NOMO-1 treated with dmso at 0.1 percent for 144 hours (cell line): ENCODE measurements around the gene PDZD8.
"Not testable (repeated sequence)": the region's sequence is repeated elsewhere in the genome, so short reads cannot be mapped to it uniquely, and the experiment has no call there.

Source experiments
- DNase-seq: peaks from one replicate; lab custom pipeline; 2025; ENCODE audit not compliant: unreplicated experiment; lab: John Stamatoyannopoulos, UW

PDZD8 gene

GRCh38 chr10:117256910-117257309 lies 118.3 kb downstream of the PDZD8 start:
- no peak for DNase-seq

GRCh38 chr10:117255835-117256460 lies 119.3 kb downstream of the PDZD8 start:
- no peak for DNase-seq

- DNase-seq = no peak
Observed at GRCh38 chr10:117254774-117255735, 120.2 kb downstream of the PDZD8 start.

- DNase-seq = no peak
Observed at GRCh38 chr10:117254338-117254737, 120.9 kb downstream of the PDZD8 start.

GRCh38 chr10:117253908-117254307 lies 121.3 kb downstream of the PDZD8 start:
- no peak for DNase-seq

GRCh38 chr10:117250411-117250810 lies 124.8 kb downstream of the PDZD8 start:
- DNase-seq = no peak

- no peak for DNase-seq
Observed at GRCh38 chr10:117249493-117250093, 125.6 kb downstream of the PDZD8 start.

GRCh38 chr10:117248750-117249465 lies 126.3 kb downstream of the PDZD8 start:
- DNase-seq = no peak

- no peak for DNase-seq
Observed at GRCh38 chr10:117246997-117247671, 128.1 kb downstream of the PDZD8 start.

- DNase-seq = no peak
Observed at GRCh38 chr10:117242463-117242832, 132.8 kb downstream of the PDZD8 start.

GRCh38 chr10:117241541-117242462 lies 133.4 kb downstream of the PDZD8 start:
- DNase-seq = no peak

- no peak for DNase-seq
Observed at GRCh38 chr10:117240621-117241529, 134.4 kb downstream of the PDZD8 start, which contains the start of gene SLC18A2. TSS of gene SLC18A2 (plus strand) at chr10:117241114. CDS start at chr10:117241694, 580 bp downstream.

- no peak for DNase-seq
Observed at GRCh38 chr10:117239721-117240620, 135.3 kb downstream of the PDZD8 start.

- DNase-seq = no peak
Observed at GRCh38 chr10:117239051-117239450, 136.2 kb downstream of the PDZD8 start.

GRCh38 chr10:117237401-117237991 lies 137.7 kb downstream of the PDZD8 start:
- DNase-seq = peak; percentile 75

GRCh38 chr10:117230107-117230506 lies 145.1 kb downstream of the PDZD8 start:
- not testable (repeated sequence) for DNase-seq

- no peak for DNase-seq
Observed at GRCh38 chr10:117228210-117228609, 147.0 kb downstream of the PDZD8 start.
